ENCODE results near the gene C8G. TPM values are rescaled to one million over a fixed set of nuclear protein-coding genes. Genes with fewer than 3 reads are reported as not detected.
A peak's percentile ranks its signal among the peaks of the same experiment; 100 is the strongest.

C8G gene
- total RNA-seq, 1 experiment from 2014 or later, result 0.53 TPM

DNA sequence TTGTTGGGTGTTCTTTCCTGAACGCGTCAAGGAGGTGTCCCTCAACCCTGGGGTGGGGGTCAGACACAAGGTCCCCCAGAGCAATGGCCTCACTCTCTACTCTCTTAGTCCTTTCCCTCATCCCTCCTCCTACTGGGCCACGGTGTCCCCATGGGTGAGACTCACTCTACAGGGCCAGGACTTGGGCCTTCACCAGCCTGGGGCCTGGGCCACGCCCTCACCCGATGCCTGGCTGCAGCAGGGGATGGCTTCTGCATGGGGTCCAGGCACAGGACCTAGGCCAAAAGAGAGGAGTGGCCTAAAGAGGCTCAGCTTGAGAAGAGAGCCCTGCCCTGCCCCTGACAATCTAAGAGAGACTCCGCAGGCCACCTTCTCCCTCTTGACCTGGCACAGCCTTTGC is 12.9 kb downstream of the C8G start:
- DNase-seq (ENCODE audit: low read depth, low spot score), result no peak
- in situ Hi-C loops (cut with HindIII; ENCODE audit: low pct_unique_long_range_greater_than_20kb, low sequenced_read_pairs), result no loop called here

- no peak for DNase-seq (ENCODE audit: low read depth, low spot score)
- in situ Hi-C loops (cut with HindIII; ENCODE audit: low pct_unique_long_range_greater_than_20kb, low sequenced_read_pairs), result no loop called here
These were observed 13.4 kb downstream of the C8G start for GRCh38 chr9:136958473-136958872.

GRCh38 chr9:136958898-136959850 is 14.1 kb downstream of the C8G start:
- in situ Hi-C loops (cut with HindIII; ENCODE audit: low pct_unique_long_range_greater_than_20kb, low sequenced_read_pairs), result no loop called here
- no peak for DNase-seq (ENCODE audit: low read depth, low spot score)

DNA sequence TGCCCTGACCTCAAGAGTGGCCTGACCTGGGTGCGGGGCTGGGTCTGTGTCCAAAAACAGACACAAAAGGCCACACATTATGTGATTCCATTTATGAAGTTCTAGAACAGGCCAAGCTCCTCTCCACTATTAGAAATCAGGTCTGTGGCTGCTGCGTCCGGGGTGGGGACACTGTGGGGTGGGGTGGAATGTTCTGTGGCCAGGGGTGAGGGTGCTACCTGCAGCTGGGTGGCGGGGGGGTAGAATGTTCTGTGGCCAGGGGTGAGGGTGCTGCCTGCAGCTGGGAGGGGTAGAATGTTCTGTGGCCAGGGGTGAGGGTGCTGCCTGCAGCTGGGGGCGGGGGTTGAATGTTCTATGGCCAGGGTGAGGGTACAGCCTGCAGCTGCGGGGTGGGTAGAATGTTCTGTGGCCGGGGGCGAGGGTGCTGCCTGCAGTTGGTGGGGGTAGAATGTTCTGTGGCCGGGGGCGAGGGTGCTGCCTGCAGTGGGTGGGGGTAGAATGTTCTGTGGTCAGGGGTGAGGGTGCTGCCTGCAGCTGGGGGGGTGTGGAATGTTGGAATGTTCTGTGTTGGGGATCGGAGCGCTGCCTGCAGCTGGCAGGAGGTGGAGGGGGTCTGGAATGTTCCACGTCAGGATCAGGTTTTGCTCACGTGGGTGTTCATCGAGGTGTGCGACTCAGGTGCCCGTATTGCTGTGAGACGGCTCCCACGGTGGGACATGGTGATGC is 15.3 kb downstream of the C8G start:
- in situ Hi-C loops (cut with HindIII; ENCODE audit: low pct_unique_long_range_greater_than_20kb, low sequenced_read_pairs), result no loop called here
- DNase-seq (ENCODE audit: low read depth, low spot score), result no peak

DNA sequence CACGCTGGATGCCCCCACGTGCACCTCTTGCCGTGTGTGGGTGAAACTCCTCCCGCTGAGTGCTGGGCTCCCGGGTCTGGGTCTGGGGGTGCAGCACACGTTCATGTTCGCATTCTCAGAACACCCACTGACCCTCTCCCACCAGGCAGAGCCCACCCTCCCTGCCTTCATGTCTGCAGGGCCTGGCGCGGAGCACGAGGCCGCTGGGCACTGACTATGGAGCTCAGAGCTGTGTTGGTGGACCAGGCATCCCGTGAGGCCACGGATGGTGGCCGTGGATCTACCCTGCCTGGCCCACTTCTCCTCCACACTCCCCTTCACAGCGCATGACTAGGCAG is 15.9 kb downstream of the C8G start:
- DNase-seq (ENCODE audit: low read depth, low spot score), result no peak
- in situ Hi-C loops (cut with HindIII; ENCODE audit: low pct_unique_long_range_greater_than_20kb, low sequenced_read_pairs), result no loop called here

- in situ Hi-C loops (cut with HindIII; ENCODE audit: low pct_unique_long_range_greater_than_20kb, low sequenced_read_pairs), result no loop called here
These were observed 16.4 kb downstream of the C8G start for GRCh38 chr9:136961279-136962065.

GRCh38 chr9:136962163-136962562 is 17.1 kb downstream of the C8G start:
- no peak for DNase-seq (ENCODE audit: low read depth, low spot score)
- in situ Hi-C loops (cut with HindIII; ENCODE audit: low pct_unique_long_range_greater_than_20kb, low sequenced_read_pairs), result no loop called here

More at GRCh38 chr9:136961279-136962065, 16.4 kb downstream of the C8G start:
- no peak for DNase-seq (ENCODE audit: low read depth, low spot score)

DNA sequence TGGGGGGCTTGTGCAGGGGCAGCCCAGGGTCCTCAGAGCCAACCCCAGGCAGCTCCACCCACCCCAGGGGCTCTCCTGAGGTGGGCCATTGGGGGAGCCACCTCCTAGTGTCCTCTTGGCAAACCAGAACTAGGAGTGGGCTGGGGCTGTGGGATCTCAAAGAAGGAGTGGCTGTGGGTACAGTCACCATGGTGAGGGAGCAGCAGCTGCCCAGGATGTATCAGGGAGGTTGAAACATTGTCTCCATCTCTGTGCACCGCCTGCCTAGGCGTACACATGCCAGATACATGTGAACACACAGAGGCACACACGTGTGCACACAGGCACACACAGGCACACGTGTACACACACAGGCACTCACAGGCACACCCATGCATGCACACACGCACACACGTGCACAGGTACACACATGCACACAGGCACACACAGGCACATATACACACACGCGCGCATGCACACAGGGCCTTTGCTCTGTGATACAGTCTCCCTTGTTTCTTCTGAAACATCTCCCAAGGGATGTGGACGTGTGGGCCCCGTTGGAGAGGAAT is 17.7 kb downstream of the C8G start:
- in situ Hi-C loops (cut with HindIII; ENCODE audit: low pct_unique_long_range_greater_than_20kb, low sequenced_read_pairs), result no loop called here
- no peak for DNase-seq (ENCODE audit: low read depth, low spot score)

DNA sequence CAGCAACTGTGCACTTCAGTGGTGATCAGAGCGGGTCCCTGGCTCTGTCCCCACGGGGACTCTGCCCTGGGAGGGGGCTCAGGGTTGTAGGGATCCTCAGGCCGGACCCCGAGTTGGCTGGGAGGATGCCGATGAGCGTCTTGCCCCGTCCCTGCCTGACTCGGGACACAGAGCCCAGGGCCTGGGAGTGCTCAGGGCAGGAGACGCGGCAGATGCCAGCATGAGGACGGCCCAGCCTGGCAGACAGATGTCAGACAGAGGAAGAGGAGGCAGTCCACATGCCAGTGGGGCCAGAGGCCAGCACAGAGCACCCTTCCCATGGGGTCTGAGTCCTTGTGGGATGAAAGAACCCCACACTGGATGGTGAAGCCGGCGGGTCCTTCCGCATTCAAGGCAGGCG is 18.3 kb downstream of the C8G start:
- no peak for DNase-seq (ENCODE audit: low read depth, low spot score)
- in situ Hi-C loops (cut with HindIII; ENCODE audit: low pct_unique_long_range_greater_than_20kb, low sequenced_read_pairs), result no loop called here

- in situ Hi-C loops (cut with HindIII; ENCODE audit: low pct_unique_long_range_greater_than_20kb, low sequenced_read_pairs), result no loop called here
- no peak for DNase-seq (ENCODE audit: low read depth, low spot score)
These were observed 18.7 kb downstream of the C8G start for GRCh38 chr9:136963751-136964150.

- in situ Hi-C loops (cut with HindIII; ENCODE audit: low pct_unique_long_range_greater_than_20kb, low sequenced_read_pairs), result no loop called here
- no peak for DNase-seq (ENCODE audit: low read depth, low spot score)
These were observed 19.2 kb downstream of the C8G start for GRCh38 chr9:136964171-136964689.

DNA sequence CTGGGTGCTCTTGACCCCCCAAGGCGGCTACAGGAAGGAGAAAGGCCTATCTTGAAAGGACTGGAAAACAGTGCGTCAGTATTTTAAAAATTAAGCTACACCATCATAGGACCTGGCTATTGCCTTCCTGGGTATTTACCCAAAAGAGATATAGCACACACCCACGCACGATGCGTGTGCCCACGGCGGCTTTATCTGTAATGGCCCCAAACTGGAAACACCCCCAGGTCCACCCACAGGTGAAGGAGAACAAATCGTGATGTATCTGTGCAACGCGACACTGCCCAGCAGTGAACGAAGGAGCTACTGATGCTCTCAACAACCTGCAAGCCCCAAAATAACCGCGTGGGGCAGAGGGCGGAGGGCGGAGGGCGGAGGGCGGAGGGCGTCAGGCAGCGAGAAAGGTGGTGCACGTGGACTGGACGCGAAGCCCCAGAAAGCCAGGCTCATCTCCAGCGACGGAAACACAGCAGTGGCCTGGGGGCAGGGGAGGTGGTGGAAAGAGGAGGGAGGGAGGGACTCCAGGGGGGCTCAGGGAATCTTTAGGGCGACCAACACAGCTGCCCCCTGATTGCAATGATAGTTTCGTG is 19.9 kb downstream of the C8G start:
- in situ Hi-C loops (cut with HindIII; ENCODE audit: low pct_unique_long_range_greater_than_20kb, low sequenced_read_pairs), result no loop called here

GRCh38 chr9:136965771-136966484 is 20.9 kb downstream of the C8G start:
- in situ Hi-C loops (cut with HindIII; ENCODE audit: low pct_unique_long_range_greater_than_20kb, low sequenced_read_pairs), result no loop called here
- DNase-seq (ENCODE audit: low read depth, low spot score), result peak; percentile 78

More for the DNA sequence above, 19.9 kb downstream of the C8G start:
- no peak for DNase-seq (ENCODE audit: low read depth, low spot score)

- no peak for DNase-seq (ENCODE audit: low read depth, low spot score)
- in situ Hi-C loops (cut with HindIII; ENCODE audit: low pct_unique_long_range_greater_than_20kb, low sequenced_read_pairs), result no loop called here
These were observed 23.5 kb downstream of the C8G start for GRCh38 chr9:136968333-136969127.

DNA sequence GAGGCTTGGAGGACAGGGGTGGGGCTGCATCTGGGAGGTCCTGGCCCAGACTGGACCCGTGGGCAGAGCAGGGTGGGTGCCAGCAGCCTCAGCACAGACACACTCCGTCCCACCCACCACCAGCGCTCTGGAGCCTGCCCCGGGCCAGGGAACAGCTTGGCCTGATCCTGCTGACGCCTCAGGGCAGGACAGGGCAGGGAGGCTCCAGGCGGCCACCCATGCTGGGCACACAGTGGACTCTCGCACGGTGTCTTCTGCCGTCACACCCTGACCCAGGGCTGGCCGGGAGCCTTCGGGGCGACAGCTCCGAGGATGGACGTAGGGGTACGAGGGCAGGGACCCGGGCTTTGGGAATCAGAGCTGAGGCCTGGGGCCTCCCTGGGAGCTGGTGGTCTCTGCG is 24.1 kb downstream of the C8G start:
- DNase-seq (ENCODE audit: low read depth, low spot score), result no peak
- in situ Hi-C loops (cut with HindIII; ENCODE audit: low pct_unique_long_range_greater_than_20kb, low sequenced_read_pairs), result no loop called here

- no peak for DNase-seq (ENCODE audit: low read depth, low spot score)
- in situ Hi-C loops (cut with HindIII; ENCODE audit: low pct_unique_long_range_greater_than_20kb, low sequenced_read_pairs), result no loop called here
These were observed 24.7 kb downstream of the C8G start for GRCh38 chr9:136969774-136970173.

Measured in SK-MEL-5 (cell line).